H1 (cell line): ENCODE results near the gene GMPR. TPM values are rescaled to one million over a fixed set of nuclear protein-coding genes. Genes with fewer than 3 reads are reported as not detected.

Experiments
- CTCF ChIA-PET: fragments of 300-600 bp; sonication (Branson Sonifier 250); formaldehyde crosslinking; loops from one replicate; lab custom pipeline; 2021; ENCODE audit not compliant: partially characterized antibody; lab: Charles Lee
- POLR2A ChIA-PET: fragments of 300-600 bp; sonication (Branson Sonifier 250); formaldehyde crosslinking; loops from one replicate; lab custom pipeline; 2021; ENCODE audit warnings: inconsistent platforms; ENCODE audit not compliant: partially characterized antibody; lab: Charles Lee
- DNase-seq, 2 experiments: peaks; one replicate each; pipeline versions ENCODE4 v3.0.0 to v3.0.0-alpha.2; 2010 to 2022; ENCODE audit warnings: low spot score in 2 of 2, low read depth in 1 of 2, mixed read lengths in 1 of 2
- FAIRE-seq: peaks from 2 replicates; lab custom pipeline; 2011; peaks lifted over from hg19 to GRCh38; lab: Jason Lieb, UNC
- H2AFZ ChIP-seq: 2 replicates; pipeline ENCODE4 v1.8.1; 2012; ENCODE audit warnings: low read length, inconsistent platforms
- H2AK5ac ChIP-seq: 2 replicates; pipeline ENCODE4 v1.6.1; 2013; ENCODE audit warnings: low read depth, low read length
- H2BK120ac ChIP-seq: replicated peaks from 2 replicates; pipeline ENCODE3; 2013; ENCODE audit warnings: low read depth, low read length, inconsistent platforms
- H2BK12ac ChIP-seq: 2 replicates; pipeline ENCODE4 v1.6.1; 2013; ENCODE audit warnings: low read depth, low read length
- H2BK15ac ChIP-seq: 2 replicates; pipeline ENCODE4 v1.6.1; 2013; ENCODE audit warnings: low read length
- H2BK20ac ChIP-seq: 2 replicates; pipeline ENCODE4 v1.6.1; 2013; ENCODE audit warnings: low read length
- H2BK5ac ChIP-seq: 2 replicates; pipeline ENCODE4 v1.6.1; 2013; ENCODE audit warnings: low read depth, low read length
- H3K14ac ChIP-seq: 2 replicates; pipeline ENCODE4 v1.6.1; 2013; ENCODE audit warnings: inconsistent platforms; ENCODE audit not compliant: insufficient read length
- H3K18ac ChIP-seq: 2 replicates; pipeline ENCODE4 v1.6.1; 2013; ENCODE audit warnings: low read length; ENCODE audit errors: extremely low read depth
- H3K23ac ChIP-seq: 2 replicates; pipeline ENCODE4 v1.6.1; 2013; ENCODE audit warnings: inconsistent platforms; ENCODE audit not compliant: insufficient read length
- H3K23me2 ChIP-seq: 2 replicates; pipeline ENCODE4 v1.6.1; 2013; ENCODE audit warnings: low read depth, low read length
- H3K27ac ChIP-seq: 2 replicates; pipeline ENCODE4 v1.6.1; 2011; ENCODE audit warnings: low read depth, low read length, inconsistent platforms
- H3K27me3 ChIP-seq, 4 experiments: replicated peaks in 1 of 4; 1 replicate in 1 of 4; 2 replicates in 3 of 4; pipeline versions ENCODE4 v1.6.1 to v1.8.1; 2011 to 2013; ENCODE audit warnings: low read length in 3 of 4, mild to moderate bottlenecking in 3 of 4, inconsistent platforms in 2 of 4, mixed read lengths in 2 of 4, moderate library complexity in 1 of 4; ENCODE audit not compliant: control insufficient read depth in 3 of 4, insufficient read depth in 3 of 4; ENCODE audit errors: extremely low read depth in 1 of 4
- H3K36me3 ChIP-seq, 4 experiments: 2 replicates each; pipeline versions ENCODE4 v1.6.1 to v1.8.1; 2011 to 2013; ENCODE audit warnings: mild to moderate bottlenecking in 4 of 4, low read length in 3 of 4, moderate library complexity in 2 of 4, control low read depth in 1 of 4, inconsistent platforms in 1 of 4; ENCODE audit not compliant: insufficient read depth in 4 of 4, control insufficient read depth in 2 of 4
- H3K4ac ChIP-seq: replicated peaks from 2 replicates; pipeline ENCODE3; 2013; ENCODE audit warnings: low read length, low read depth, mixed read lengths, inconsistent platforms; ENCODE audit not compliant: insufficient read length
- H3K4me1 ChIP-seq, 4 experiments: replicated peaks in 1 of 4; 1 replicate in 1 of 4; 2 replicates in 3 of 4; pipeline versions ENCODE4 v1.6.1 to v1.8.1; 2011 to 2013; ENCODE audit warnings: low read length in 3 of 4, inconsistent platforms in 2 of 4, mixed read lengths in 1 of 4; ENCODE audit not compliant: insufficient read depth in 4 of 4, control insufficient read depth in 3 of 4
- H3K4me2 ChIP-seq, 2 experiments: 2 replicates each; pipeline versions ENCODE4 v1.6.1 to v1.8.1; 2011 to 2013; ENCODE audit warnings: low read depth in 2 of 2, low read length in 2 of 2, control low read depth in 1 of 2, inconsistent platforms in 1 of 2, mild to moderate bottlenecking in 1 of 2; ENCODE audit not compliant: insufficient read depth in 1 of 2
- H3K4me3 ChIP-seq, 4 experiments: fragments of 200-600, 300-600 bp in 1 of 4; sonication (generic), shearing (Covaris generic), sonication (Bioruptor Twin) in 1 of 4; 2 replicates each; pipeline versions ENCODE4 v1.5.1 to v1.8.1; 2011 to 2016; ENCODE audit warnings: low read length in 4 of 4, low read depth in 3 of 4, control low read depth in 2 of 4, inconsistent platforms in 2 of 4, mild to moderate bottlenecking in 2 of 4, mixed read lengths in 1 of 4, moderate library complexity in 1 of 4; ENCODE audit not compliant: insufficient read depth in 2 of 4; ENCODE audit errors: extremely low read depth in 1 of 4
- H3K56ac ChIP-seq: replicated peaks from 2 replicates; pipeline ENCODE3; 2013; ENCODE audit warnings: low read depth, mild to moderate bottlenecking, mixed read lengths, low read length, inconsistent platforms; ENCODE audit not compliant: insufficient read length
- H3K79me1 ChIP-seq: 2 replicates; pipeline ENCODE4 v1.6.1; 2013; ENCODE audit warnings: low read depth, low read length, control low read depth
- H3K79me2 ChIP-seq, 2 experiments: 2 replicates each; pipeline versions ENCODE4 v1.6.1 to v1.8.1; 2012 to 2013; ENCODE audit warnings: low read length in 2 of 2, mild to moderate bottlenecking in 2 of 2, inconsistent platforms in 1 of 2; ENCODE audit not compliant: insufficient read depth in 2 of 2, control insufficient read depth in 1 of 2
- H3K9ac ChIP-seq, 4 experiments: replicated peaks in 1 of 4; 1 replicate in 1 of 4; 2 replicates in 3 of 4; pipeline versions ENCODE4 v1.6.1 to v1.8.1; 2011 to 2013; ENCODE audit warnings: low read depth in 3 of 4, low read length in 3 of 4, control low read depth in 2 of 4, mild to moderate bottlenecking in 2 of 4, moderate library complexity in 2 of 4, inconsistent platforms in 1 of 4; ENCODE audit errors: extremely low read depth in 1 of 4
- H3K9me3 ChIP-seq, 2 experiments: 2 replicates each; pipeline versions ENCODE4 v1.6.1 to v1.8.1; 2012 to 2013; ENCODE audit warnings: mild to moderate bottlenecking in 2 of 2, moderate library complexity in 2 of 2, control low read depth in 1 of 2, inconsistent platforms in 1 of 2, low read depth in 1 of 2, low read length in 1 of 2, mixed read lengths in 1 of 2; ENCODE audit not compliant: insufficient read depth in 2 of 2
- H4K20me1 ChIP-seq, 2 experiments: replicated peaks in 1 of 2; 2 replicates each; pipeline versions ENCODE3 to v1.8.1; 2011 to 2013; ENCODE audit warnings: inconsistent platforms in 2 of 2, low read length in 2 of 2, mild to moderate bottlenecking in 1 of 2; ENCODE audit not compliant: insufficient read depth in 2 of 2, control insufficient read depth in 1 of 2
- H4K5ac ChIP-seq: 2 replicates; pipeline ENCODE4 v1.6.1; 2013; ENCODE audit warnings: low read length, low read depth, mixed read lengths, inconsistent platforms; ENCODE audit not compliant: insufficient read length
- H4K8ac ChIP-seq: 2 replicates; pipeline ENCODE4 v1.8.0; 2013; ENCODE audit warnings: mild to moderate bottlenecking, moderate library complexity, low read length, inconsistent platforms; ENCODE audit not compliant: insufficient read depth; ENCODE audit errors: extremely low read depth
- H4K91ac ChIP-seq: replicated peaks from 2 replicates; pipeline ENCODE3; 2013; ENCODE audit warnings: low read length, mixed read lengths, inconsistent platforms; ENCODE audit not compliant: insufficient read length
- CHD2 ChIP-seq: IDR thresholded peaks from 2 replicates; pipeline ENCODE4 v1.6.1; 2012; ENCODE audit warnings: low read length, improper control_type of control experiment
- KDM1A ChIP-seq: fragments of 200-600, 300-600 bp; sonication (generic); IDR thresholded peaks from 2 replicates; pipeline ENCODE4 v1.7.1; 2016; ENCODE audit warnings: mild to moderate bottlenecking, low read length, borderline replicate concordance
- SUZ12 ChIP-seq: fragments of 200-600 bp; sonication (generic); IDR thresholded peaks from 2 replicates; pipeline ENCODE4 v1.6.1; 2012; ENCODE audit warnings: mild to moderate bottlenecking, inconsistent platforms, low read length, moderate library complexity, mixed read lengths
- WGBS, 2 experiments: shearing (Covaris generic) in 1 of 2; methylation state at CpG; one replicate each; pipeline versions ENCODE4 v1.1.6 to v1.1.7; 2013 to 2015; ENCODE audit warnings: low lambda C conversion rate in 2 of 2, mixed read lengths in 2 of 2, inconsistent platforms in 1 of 2, low coverage in 1 of 2, missing lambda C conversion rate in 1 of 2; ENCODE audit not compliant: insufficient replicate concordance in 2 of 2, insufficient coverage in 1 of 2, insufficient read length in 1 of 2; ENCODE audit errors: extremely low coverage in 1 of 2, missing lambda C conversion rate in 1 of 2; 5-methylcytosine and 5-hydroxymethylcytosine counted together
- polyA plus RNA-seq, 7 experiments: library from polyadenylated mRNA; depleted of rRNA in 3 of 7; stranded (reverse) in 5 of 7; unstranded in 2 of 7; fragments of >200 nt in 5 of 7; fragments of 200-250 nt in 2 of 7; gene quantifications; 1 replicate in 5 of 7; 2 replicates in 1 of 7; 4 replicates in 1 of 7; pipeline versions ENCODE4 v1.2.1 to v1.2.3, GENCODE V29; 2011 to 2013; ENCODE audit warnings: missing spikeins in 2 of 7, mixed read lengths in 2 of 7
- total RNA-seq: library from RNA; stranded (reverse); fragmentation: NEBNext Ultra II Directional; extraction: Animal tissue kit (Norgen Biotek cat#: 25700); gene quantifications from 2 replicates; pipeline ENCODE4 v1.2.1, GENCODE V29; 2021

Gene GMPR
- total and polyA plus RNA-seq, 2 of the 8 experiments (the other 6 are each of a cell fraction or from before 2014, with no cell fraction given), result 0.99 to 1.2 TPM

DNA sequence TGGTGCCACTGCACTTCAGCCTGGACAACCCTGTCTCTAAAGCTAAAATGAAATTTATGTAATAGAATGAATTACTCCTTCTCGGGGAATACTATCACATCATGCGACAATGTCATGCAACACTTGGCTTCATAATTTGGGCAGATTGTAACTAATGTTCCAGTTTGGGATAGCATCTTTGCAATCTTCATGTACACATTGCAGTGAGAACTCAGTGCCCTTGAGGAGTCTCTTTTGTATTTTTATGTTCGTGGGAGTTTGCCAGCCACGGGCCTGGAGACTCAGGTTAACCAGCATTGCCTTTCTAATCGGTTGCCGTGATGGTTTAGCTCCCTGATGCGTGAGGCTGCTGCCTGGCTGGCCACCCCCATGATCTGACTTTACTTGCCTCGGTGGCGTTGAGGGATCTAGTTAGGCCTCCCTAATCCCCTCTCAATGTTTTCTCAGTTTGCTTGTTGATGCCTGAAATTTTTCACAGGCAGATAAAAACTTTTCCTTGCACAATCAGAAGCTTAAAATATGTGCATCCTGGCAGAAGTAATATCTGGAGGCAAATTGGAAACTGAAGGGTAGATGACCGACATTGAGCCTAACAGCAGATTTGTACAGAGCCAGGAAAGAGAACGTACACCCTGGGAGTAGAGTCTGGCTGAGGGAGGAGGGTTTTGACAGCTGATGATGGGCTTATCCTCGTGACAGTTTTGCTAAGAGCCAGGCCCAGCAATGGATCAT lies 2.4 kb downstream of the GMPR start:
- Histone ChIP-seq H3K27me3 (peaks cover 12 to 36% (median 31%) of the 10 kb centered on the region in 4 experiments), H3K4ac (no peak overlapping the region), H3K18ac (no peak overlapping the region), H2BK15ac (0 out of 2 replicates have a peak overlapping the region, but pooled peaks have one; percentile 37), H3K4me1 (peaks cover 2 to 8% (median 3%) of the 10 kb centered on the region in 4 experiments; a peak in 6 of 7 replicates), H4K8ac (no peak overlapping the region), H3K36me3 (no peaks in the 10 kb centered on the region; a peak in 1 of 8 replicates), H3K14ac (no peak overlapping the region), H2AFZ (no peak overlapping the region), H2AK5ac (no peak overlapping the region), H3K23me2 (peaks cover 11% of the 10 kb centered on the region), H3K79me1 (no peaks in the 10 kb centered on the region), H3K9me3 (no peaks in the 10 kb centered on the region), H2BK5ac (no peak overlapping the region), H4K20me1 (no peaks in the 10 kb centered on the region), H2BK120ac (no peak overlapping the region), H3K79me2 (no peaks in the 10 kb centered on the region), H3K4me3 (no peak overlapping the region), H3K23ac (no peak overlapping the region), H3K9ac (no peak overlapping the region), H2BK12ac (no peak overlapping the region), H4K5ac (no peak overlapping the region), H3K27ac (no peak overlapping the region), H3K56ac (no peak overlapping the region), H2BK20ac (no peak overlapping the region), H3K4me2 (no peak overlapping the region), H4K91ac (no peak overlapping the region)
- no peak for TF ChIP-seq SUZ12
- TF ChIP-seq CHD2, result no peak
- TF ChIP-seq KDM1A, result no peak
- ChIA-PET POLR2A (no interaction called here), CTCF (interaction anchor here (0.9 to 9.0 kb wide), 7 partner anchors 9 to 45 kb away, joined by 4 to 57 read pairs (median 9); no protein-coding TSS in a partner anchor)
- 79% methylated on average over 12 of the region's 12 CpGs; no CpG with 5 or more reads in 1 of the 2 experiments for WGBS, 2 experiments
- DNase-seq (no peak), FAIRE-seq (no peak)
